Omental fat pad (tissue), 4 donors: Measurements from ENCODE around the gene STXBP4. TPM values are rescaled to one million over a fixed set of nuclear protein-coding genes. Genes with fewer than 3 reads are reported as not detected.

Source experiments
- ATAC-seq: fragments of 150-250 bp; one replicate; pipeline ENCODE4 v1.9.1; 2016; ENCODE audit warnings: mild to moderate bottlenecking, moderate library complexity; ENCODE audit not compliant: low FRiP score
- DNase-seq: peaks from one replicate; pipeline ENCODE4 v3.0.0-alpha.2; 2019; ENCODE audit warnings: low spot score
- CTCF ChIP-seq, 3 donors: fragments of 450-650 bp; IDR thresholded peaks; one replicate each; pipeline ENCODE4 v1.5.1; 2016 to 2017; ENCODE audit warnings: antibody characterized with exemption in 3 of 3, mild to moderate bottlenecking in 3 of 3, moderate library complexity in 2 of 3
- total RNA-seq, 4 donors: library from RNA; depleted of rRNA; stranded (reverse); fragments of >200 nt; gene quantifications; one replicate each; pipeline ENCODE4 v1.1.0, GENCODE V29; 2016

The STXBP4 gene
- total RNA-seq, 4 donors from 2014 or later: 11.2 to 19.3 (median 16.5) TPM

GRCh38 chr17:55168958-55169687, 200.6 kb downstream of the STXBP4 start:
- DNase-seq (no peak), ATAC-seq (no peak)
- no peak for TF ChIP-seq CTCF (IDR thresholded peaks at IDR 0.05)

GRCh38 chr17:55171634-55172328, 203.2 kb downstream of the STXBP4 start:
- ATAC-seq (no peak), DNase-seq (no peak)
- no peak for TF ChIP-seq CTCF (IDR thresholded peaks at IDR 0.05)

GRCh38 chr17:55172612-55173011, 204.0 kb downstream of the STXBP4 start:
- ATAC-seq: no peak

GRCh38 chr17:55174133-55174532, 205.6 kb downstream of the STXBP4 start:
- ATAC-seq: no peak

More at GRCh38 chr17:55172612-55173011, 204.0 kb downstream of the STXBP4 start:
- no peak for TF ChIP-seq CTCF (IDR thresholded peaks at IDR 0.05)
- no peak for DNase-seq

GRCh38 chr17:55175788-55176427, 207.3 kb downstream of the STXBP4 start:
- no peak for TF ChIP-seq CTCF (IDR thresholded peaks at IDR 0.05)
- ATAC-seq: no peak

More at GRCh38 chr17:55174133-55174532, 205.6 kb downstream of the STXBP4 start:
- DNase-seq: no peak
- no peak for TF ChIP-seq CTCF (IDR thresholded peaks at IDR 0.05)

GRCh38 chr17:55177159-55177854, 208.7 kb downstream of the STXBP4 start:
- ATAC-seq (no peak), DNase-seq (no peak)
- TF ChIP-seq CTCF (IDR thresholded peaks at IDR 0.05): no peak

More at GRCh38 chr17:55175788-55176427, 207.3 kb downstream of the STXBP4 start:
- DNase-seq: no peak
